ENCODE data around the gene HSPD1. TPM values are rescaled to one million over a fixed set of nuclear protein-coding genes. Genes with fewer than 3 reads are reported as not detected.
A peak's percentile ranks its signal among the peaks of the same experiment; 100 is the strongest.

The HSPD1 gene
- total and polyA plus RNA-seq, 2 of the 13 experiments (the other 11 are each of a cell fraction or from before 2014, with no cell fraction given) = 685 to 2,610 TPM

DNA sequence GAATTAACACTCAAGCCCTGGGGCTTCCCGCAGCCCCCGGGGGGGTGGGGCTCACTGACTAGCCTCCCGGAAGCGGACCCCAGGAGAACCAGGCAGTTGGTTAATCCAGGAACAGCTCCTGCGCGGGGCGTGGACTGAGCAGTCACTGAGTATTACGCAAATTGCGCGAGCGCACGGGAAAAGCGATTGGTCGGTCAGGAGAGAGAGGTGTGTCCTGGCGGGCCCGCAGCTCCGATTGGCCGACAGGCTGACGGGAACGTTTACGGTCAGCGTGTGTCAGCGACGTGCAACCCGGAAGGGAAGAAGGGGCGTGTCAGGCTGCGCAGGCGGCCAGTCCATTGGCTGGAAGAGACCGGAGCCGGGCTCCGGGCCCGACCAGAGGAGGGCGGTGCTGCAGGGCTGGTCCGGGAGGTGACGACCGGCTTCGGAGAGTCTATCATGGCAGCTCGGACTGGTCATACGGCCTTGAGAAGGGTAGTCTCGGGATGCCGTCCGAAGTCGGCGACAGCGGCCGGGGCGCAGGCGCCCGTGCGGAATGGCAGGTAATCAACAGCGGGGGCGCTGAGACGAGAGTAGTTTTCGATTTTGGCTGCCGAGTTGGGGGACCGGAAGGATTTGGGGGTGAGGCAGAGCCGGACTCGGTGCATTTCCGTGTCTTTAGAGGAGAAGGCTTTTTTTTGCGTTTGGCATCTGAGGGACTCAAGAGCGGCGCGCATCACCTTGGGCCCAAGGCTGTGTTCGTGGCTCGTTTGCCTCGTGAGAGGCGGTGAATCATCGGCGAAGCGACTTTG lies 46.3 kb downstream of the HSPD1 start, which contains the start of gene COQ10B (continued):
- TF ChIP-seq ZNF589 (CRISPR knock-in tag; conservative IDR thresholded peaks at IDR 0.05) (no peak), ZNF282 (IDR thresholded peaks at IDR 0.05; ENCODE audit: partially characterized antibody) (no peak), SSRP1 (CRISPR knock-in tag; IDR thresholded peaks at IDR 0.05) (peak; percentile 87; the same call in 1 of the 2 replicates), RXRB (CRISPR knock-in tag; IDR thresholded peaks at IDR 0.05; ENCODE audit: borderline replicate concordance) (0 out of 2 replicates have a peak, but pooled peaks have one; percentile 3), HOXA9 (CRISPR knock-in tag; IDR thresholded peaks at IDR 0.05; ENCODE audit: borderline replicate concordance) (no peak), SUZ12 (IDR thresholded peaks at IDR 0.05; ENCODE audit: low read depth, low read length) (no peak), ZNF577 (CRISPR knock-in tag; IDR thresholded peaks at IDR 0.05; ENCODE audit: borderline replicate concordance, low read depth) (no peak), ZNF367 (CRISPR knock-in tag; IDR thresholded peaks at IDR 0.05; ENCODE audit: borderline replicate concordance) (peak; percentile 66; the same call in 1 of the 2 replicates), ZBTB21 (CRISPR knock-in tag; IDR thresholded peaks at IDR 0.05) (no peak; the same call in 1 of the 2 replicates), EHMT2 (IDR thresholded peaks at IDR 0.05; ENCODE audit: borderline replicate concordance, low read depth, low read length) (peak; percentile 60; the same call in 1 of the 2 replicates)
- TF ChIP-seq, protein P1, sequence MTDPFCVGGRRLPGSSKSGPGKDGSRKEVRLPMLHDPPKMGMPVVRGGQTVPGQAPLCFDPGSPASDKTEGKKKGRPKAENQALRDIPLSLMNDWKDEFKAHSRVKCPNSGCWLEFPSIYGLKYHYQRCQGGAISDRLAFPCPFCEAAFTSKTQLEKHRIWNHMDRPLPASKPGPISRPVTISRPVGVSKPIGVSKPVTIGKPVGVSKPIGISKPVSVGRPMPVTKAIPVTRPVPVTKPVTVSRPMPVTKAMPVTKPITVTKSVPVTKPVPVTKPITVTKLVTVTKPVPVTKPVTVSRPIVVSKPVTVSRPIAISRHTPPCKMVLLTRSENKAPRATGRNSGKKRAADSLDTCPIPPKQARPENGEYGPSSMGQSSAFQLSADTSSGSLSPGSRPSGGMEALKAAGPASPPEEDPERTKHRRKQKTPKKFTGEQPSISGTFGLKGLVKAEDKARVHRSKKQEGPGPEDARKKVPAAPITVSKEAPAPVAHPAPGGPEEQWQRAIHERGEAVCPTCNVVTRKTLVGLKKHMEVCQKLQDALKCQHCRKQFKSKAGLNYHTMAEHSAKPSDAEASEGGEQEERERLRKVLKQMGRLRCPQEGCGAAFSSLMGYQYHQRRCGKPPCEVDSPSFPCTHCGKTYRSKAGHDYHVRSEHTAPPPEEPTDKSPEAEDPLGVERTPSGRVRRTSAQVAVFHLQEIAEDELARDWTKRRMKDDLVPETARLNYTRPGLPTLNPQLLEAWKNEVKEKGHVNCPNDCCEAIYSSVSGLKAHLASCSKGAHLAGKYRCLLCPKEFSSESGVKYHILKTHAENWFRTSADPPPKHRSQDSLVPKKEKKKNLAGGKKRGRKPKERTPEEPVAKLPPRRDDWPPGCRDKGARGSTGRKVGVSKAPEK (CRISPR knock-in tag; IDR thresholded peaks at IDR 0.05; ENCODE audit: borderline replicate concordance) = no peak
- TF ChIP-seq, protein P2, sequence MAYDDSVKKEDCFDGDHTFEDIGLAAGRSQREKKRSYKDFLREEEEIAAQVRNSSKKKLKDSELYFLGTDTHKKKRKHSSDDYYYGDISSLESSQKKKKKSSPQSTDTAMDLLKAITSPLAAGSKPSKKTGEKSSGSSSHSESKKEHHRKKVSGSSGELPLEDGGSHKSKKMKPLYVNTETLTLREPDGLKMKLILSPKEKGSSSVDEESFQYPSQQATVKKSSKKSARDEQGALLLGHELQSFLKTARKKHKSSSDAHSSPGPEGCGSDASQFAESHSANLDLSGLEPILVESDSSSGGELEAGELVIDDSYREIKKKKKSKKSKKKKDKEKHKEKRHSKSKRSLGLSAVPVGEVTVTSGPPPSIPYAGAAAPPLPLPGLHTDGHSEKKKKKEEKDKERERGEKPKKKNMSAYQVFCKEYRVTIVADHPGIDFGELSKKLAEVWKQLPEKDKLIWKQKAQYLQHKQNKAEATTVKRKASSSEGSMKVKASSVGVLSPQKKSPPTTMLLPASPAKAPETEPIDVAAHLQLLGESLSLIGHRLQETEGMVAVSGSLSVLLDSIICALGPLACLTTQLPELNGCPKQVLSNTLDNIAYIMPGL (CRISPR knock-in tag; IDR thresholded peaks at IDR 0.05; ENCODE audit: borderline replicate concordance in 1 of 2, low read depth in 1 of 2) = peak; percentile 77 to 78; a peak in 3 of 4 replicates
- TF ChIP-seq, protein P3, sequence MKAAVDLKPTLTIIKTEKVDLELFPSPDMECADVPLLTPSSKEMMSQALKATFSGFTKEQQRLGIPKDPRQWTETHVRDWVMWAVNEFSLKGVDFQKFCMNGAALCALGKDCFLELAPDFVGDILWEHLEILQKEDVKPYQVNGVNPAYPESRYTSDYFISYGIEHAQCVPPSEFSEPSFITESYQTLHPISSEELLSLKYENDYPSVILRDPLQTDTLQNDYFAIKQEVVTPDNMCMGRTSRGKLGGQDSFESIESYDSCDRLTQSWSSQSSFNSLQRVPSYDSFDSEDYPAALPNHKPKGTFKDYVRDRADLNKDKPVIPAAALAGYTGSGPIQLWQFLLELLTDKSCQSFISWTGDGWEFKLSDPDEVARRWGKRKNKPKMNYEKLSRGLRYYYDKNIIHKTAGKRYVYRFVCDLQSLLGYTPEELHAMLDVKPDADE (CRISPR knock-in tag; IDR thresholded peaks at IDR 0.05) = no peak
- TF ChIP-seq, protein P4, sequence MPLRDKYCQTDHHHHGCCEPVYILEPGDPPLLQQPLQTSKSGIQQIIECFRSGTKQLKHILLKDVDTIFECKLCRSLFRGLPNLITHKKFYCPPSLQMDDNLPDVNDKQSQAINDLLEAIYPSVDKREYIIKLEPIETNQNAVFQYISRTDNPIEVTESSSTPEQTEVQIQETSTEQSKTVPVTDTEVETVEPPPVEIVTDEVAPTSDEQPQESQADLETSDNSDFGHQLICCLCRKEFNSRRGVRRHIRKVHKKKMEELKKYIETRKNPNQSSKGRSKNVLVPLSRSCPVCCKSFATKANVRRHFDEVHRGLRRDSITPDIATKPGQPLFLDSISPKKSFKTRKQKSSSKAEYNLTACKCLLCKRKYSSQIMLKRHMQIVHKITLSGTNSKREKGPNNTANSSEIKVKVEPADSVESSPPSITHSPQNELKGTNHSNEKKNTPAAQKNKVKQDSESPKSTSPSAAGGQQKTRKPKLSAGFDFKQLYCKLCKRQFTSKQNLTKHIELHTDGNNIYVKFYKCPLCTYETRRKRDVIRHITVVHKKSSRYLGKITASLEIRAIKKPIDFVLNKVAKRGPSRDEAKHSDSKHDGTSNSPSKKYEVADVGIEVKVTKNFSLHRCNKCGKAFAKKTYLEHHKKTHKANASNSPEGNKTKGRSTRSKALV (CRISPR knock-in tag; IDR thresholded peaks at IDR 0.05) = peak; percentile 85
